GM19372 (cell line): ENCODE results near the gene KLHL18.
"Not testable (repeated sequence)": the region's sequence is repeated elsewhere in the genome, so short reads cannot be mapped to it uniquely, and the experiment has no call there.

Source experiments
- ATAC-seq: cut with Tn5 transposase; IDR thresholded peaks from one replicate; pipeline ENCODE4 v1.9.1; 2021; ENCODE audit warnings: mild to moderate bottlenecking, low read depth, moderate library complexity; ENCODE audit not compliant: unreplicated experiment

Gene KLHL18

DNA sequence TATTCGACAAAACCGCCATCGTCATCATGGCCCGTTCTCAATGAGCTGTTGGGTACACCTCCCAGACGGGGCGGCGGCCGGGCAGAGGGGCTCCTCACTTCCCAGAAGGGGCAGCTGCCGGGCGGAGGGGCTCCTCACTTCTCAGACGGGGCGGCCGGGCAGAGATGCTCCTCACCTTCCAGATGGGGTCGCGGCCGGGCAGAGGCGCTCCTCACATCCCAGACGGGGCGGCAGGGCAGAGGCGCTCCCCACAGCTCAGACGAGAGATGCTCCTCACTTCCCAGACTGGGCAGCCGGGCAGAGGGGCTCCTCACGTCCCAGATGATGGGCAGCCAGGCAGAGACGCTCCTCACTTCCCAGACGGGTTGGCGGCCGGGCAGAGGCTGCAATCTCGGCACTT, 26.5 kb downstream of the KLHL18 start:
- ATAC-seq: not testable (repeated sequence)

DNA sequence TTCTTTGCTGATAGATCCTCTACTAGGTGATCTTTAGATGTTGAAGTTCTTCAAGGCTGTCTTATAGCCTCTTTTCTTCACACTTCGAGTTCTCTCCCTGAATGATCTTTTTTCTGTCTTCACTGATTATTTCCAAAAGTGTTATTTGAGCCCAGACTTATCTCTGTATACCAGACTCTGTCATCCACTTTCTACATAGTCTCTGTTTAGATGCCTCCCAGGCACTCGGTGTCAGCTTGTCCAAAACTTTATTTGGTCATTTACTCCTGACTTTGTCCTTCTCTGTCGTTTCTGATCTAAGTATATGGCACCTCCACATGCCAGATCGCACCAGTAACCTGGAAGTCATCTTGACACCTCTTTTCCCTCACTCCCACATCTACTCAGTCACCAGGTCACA, 27.6 kb downstream of the KLHL18 start:
- no peak for ATAC-seq

DNA sequence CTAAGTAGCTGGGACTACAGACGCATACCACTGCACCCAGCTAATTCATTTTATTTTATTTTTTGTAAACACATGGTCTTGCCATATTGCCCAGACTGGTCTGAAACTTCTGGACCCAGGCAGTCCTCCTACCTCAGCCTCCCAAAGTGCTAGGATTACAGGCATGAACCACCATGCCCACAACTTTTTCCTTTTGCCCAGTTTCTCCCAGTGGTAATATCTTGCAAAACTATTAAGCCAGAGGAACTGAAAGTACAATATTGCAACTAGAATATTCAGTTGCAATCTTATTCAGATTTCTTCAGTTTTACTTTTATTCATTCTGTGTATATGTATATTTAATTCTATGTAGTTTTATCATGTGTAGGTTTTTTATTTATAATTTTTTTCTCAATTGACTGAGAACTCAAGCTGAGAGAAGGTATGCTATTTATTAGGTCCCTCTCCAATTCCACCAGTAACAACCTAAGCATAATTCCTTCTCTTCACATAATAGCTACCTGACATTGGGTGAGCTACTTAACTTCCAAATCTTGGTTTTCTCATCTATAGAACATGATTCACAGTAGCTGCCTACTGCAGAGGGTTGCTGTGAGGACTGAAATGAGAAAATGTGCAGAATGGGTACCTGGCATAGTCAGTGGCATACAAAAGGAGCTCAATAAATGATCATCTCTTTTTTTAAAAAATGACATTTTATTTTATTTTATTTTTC, 30.8 kb downstream of the KLHL18 start:
- no peak for ATAC-seq

DNA sequence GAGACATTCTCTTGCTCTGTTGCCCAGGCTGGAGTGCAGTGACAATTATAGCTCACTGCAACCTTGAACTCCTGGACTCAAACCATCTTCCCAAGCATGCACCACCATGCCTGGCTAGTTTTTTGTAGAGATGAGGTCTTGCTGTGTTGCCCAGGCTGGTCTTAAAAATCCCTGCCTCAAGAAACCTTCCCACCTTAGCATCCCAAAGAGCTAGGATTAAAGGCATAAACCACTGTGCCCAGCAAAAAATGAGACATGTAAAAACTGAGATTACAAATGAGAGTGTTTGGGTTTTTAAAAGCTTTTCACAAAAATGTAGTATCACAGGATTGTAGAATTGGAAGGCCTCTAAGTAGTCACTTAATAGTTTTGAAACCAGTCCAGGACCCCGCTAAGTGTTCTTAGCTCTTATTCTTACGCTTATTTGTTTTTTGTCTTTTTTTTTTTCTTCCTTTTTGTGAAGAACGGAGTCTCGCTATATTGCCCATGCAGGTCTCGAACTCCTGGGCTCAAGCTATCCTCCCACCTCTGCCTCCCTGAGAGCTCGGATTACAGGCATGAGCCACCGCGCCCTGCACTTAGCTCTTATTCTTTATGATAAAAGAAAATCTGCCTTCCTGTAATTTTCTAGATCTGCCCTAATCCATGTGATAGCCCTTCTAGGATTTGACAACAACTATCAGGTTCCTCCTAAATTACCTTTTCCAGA, 31.5 kb downstream of the KLHL18 start:
- ATAC-seq: no peak

DNA sequence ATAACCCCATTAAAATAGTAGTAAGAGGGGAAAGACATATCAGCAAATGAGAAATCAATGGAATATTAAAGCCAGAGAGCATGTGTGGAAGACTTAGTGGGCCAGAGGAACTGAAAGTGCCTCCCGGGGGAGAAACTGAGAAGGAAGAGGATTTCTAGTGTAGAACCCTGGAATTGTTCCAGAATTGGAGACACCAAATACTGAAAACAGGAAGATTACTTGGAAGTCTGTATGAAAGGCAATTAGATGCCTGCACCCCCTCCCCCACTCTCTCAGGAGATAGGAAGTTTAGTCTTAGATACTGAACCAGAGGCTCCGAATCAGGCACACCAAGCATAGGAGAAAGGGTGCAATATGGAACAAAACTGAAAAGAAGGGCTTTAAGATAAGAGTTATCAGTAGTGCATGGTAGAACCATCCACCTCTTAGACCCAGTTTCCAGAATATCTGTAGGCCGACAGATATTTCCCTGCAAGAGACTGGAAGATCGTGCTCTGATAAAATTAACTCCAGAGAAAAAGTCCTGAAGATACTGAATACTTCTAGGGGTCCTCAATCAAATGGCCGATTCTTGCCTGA, 32.4 kb downstream of the KLHL18 start:
- ATAC-seq: no peak

DNA sequence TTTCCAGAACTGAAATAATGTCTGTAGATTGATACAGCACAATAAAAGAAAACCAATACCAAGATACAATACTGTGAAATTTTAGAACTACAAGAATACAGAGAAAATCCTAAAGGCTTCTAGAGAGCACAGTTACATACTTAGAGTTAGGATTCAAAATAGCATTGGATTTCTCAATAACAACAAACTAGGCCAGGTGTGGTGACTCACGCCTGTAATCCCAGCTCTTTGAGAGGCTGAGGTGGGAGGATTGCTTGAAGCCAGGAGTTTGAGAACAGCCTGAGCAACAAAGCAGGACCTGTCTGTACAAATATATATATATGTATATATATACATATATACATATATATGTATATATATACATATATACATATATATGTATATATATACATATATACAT, 33.4 kb downstream of the KLHL18 start:
- ATAC-seq: not testable (repeated sequence)

DNA sequence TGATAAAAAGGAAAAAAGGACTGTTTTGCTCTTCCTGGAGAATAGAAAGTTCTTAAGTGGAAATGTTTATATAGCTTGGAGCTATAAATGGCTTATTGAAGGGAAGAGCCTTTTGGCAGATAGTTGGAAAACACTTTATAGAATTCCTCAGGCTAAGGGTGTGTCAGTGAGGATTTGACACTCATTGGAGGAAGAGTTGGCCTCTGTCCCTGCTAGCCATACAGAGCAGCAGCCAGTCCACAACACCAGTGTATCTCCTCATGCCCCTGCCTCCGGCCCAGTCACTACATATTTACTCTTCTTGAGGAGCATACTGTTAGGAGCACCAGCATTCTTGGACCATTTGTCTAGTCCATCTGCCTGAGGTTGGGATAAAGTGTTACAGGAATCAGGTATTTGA, 36.2 kb downstream of the KLHL18 start:
- ATAC-seq: no peak

DNA sequence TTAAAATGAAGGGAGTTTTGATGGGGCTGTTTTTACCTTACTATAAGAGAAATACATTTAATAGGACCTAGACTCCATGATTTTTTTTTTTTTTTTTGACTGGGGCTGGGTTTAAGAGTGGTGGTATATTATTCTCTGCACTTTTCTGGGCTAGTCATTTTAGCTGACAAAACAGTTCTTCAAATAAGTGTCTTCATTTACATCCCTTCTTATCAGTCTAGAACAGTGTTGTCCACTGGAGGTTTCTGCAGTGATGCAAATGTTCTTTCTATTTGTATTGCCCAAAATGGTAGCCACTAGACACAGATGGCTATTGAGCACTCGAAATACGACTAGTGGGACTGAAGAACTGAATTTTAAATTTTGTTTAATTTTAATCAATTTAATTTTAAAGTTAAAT, 37.2 kb downstream of the KLHL18 start:
- ATAC-seq: no peak

DNA sequence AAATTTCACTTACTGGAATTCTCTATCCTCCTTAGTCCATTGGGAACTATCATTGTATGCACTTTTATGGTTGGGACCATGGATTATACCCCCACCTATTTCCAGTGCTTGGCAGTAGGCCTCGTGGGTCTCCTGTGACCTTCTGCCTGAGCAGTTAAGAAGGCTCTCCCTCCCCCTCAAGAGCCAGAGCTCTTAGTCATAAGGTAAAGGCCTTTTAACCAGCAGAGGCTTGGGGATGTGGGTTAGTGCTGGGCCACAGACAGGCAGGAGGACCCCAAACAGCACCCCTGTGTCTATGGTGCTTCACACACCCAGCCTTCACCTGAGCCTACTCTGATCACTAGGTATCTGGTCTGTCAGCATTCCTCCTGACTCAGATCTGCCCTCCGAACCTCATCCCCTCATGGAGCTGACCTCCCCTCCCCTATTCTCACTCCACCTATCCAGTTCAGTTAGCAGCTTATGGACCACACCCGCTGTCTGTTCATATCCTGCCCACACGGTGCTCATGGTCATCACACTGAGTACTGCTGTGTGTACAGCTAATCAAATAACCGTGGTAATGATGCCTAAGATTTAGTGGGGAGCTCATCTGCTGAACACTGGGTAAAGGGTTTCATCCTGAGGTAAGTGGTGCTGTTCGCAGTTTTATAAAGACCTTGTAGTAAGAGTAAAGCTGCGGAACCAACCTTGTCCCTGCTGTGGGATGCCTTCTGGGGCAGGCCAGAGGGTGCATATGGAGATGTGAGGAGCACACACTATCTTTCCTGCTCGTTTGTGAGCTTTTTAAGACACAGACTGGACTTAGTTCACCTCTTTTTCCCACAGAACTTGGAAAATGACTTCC, 40.9 kb downstream of the KLHL18 start:
- ATAC-seq: no peak

DNA sequence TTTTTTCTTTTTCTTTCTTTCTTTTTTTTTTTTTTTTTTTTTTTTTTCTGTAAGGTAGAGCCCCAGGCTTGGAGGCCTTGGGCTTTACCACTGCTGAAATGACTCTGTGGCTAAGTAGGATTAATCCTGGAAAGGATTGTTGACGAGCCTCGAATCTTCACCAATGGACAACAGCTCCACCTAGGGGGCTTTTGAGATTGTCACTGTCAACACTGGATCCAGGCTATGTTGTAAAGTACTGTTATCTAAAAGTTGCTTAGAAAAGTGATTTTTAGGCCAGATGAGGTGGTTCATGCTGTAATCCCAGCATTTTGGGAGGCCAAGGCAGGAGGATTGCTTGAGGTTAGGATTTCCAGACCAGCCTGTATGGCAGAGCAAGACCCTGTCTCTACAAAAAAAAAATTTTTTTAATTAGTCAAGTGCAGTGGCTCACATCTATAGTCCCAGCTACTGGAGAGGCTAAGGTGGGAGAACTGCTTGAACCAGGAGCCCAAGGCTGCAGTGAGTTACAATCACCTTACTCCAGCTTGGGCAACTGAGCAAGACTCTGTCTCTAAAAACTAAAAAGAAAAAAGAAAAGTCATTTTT, 41.6 kb downstream of the KLHL18 start:
- ATAC-seq: no peak

DNA sequence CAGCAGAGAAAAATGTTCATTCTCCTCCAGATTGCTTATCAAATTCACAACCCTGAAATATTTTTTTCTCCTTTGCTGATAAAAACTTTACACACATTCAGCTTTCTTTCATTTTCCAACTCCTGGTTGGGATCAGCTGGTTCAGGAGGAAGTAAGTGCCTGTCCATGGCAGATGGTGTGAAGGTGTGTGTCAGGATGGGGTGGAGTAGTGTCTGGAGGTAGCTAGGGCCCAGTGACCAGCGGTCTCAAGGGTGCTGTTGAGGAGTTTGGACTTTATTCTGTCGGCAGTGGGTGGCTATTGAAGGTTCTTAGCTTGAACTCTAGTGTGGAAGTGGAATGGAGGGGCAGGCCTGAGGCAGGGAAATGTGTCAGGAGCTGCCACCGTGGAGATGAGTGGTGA, 51.2 kb downstream of the KLHL18 start:
- ATAC-seq: no peak

DNA sequence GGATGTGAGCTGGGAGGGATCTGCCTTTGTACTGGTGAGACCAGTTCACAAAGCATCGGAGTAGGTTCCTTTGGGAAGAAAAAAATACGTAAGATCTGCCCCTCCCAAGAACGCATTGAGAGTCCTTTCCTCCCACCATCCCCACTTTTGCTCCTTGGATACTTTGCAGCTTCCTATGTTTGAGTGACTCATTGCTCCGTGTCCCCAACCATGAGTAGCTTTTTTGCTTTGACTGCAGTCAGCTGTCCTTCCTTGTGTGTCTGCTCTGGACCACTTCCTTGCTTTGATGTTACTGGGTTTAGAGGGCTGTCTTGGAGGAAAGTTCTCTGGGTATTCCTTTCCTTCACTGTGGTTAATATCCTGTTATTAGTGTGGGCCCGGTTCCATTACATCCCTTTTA, 54.9 kb downstream of the KLHL18 start:
- no peak for ATAC-seq

DNA sequence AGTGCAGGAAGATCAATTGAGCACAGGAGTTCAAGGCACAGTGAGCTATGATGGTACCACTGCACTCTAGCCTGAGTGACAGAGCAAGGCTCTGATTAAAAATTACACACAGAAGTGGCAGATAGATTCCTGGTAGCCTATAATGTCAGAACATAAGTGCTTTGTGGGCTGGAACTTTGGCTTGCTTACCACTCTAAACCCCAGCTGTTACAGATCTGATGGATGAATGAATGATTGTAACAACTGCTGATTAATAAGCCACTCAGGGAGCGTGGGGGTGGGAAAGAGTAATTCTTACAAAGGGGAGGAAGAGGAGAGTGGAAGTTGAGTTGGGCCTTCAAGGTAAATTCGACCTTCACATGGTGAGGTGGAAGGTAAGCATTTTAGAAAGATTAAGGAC, 57.2 kb downstream of the KLHL18 start:
- ATAC-seq: no peak

DNA sequence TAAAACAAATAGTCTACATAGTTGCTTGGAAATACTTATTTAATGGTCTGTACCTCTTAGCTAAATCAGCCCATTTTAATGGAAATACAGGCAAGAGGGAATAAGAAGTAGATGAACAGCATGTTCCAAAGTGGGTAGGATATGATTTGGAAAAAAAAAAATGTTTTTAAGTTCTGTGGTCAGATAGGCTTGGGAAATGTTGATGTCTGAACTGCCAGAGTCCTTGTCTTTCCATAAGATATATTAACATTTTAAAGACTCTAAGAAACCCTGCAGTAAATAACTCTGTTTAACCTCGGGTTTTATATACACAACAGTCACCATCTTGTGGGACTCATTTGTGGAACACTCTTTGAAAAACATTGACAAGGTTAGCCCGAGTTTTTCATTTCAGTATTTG, 58.1 kb downstream of the KLHL18 start:
- no peak for ATAC-seq

DNA sequence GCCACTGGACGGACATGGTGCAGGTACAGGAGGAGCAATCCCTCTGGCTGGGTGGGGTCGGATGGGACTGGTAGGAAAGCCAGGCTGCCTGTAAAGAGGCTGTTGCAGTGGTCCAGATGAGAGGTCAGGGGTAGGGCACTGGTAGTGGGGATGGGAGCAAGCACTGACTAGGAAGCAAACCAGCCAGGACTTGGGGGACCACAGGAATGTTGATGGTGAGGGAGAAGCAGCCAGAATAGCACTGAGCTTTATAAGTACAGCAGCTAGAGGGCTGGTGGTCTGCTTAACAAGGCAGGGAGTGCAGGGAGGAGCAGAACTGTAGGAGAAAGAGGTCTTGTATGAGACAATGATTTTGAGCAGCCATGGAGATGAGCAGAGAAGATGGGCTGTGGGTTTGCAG, 59.4 kb downstream of the KLHL18 start:
- no peak for ATAC-seq

DNA sequence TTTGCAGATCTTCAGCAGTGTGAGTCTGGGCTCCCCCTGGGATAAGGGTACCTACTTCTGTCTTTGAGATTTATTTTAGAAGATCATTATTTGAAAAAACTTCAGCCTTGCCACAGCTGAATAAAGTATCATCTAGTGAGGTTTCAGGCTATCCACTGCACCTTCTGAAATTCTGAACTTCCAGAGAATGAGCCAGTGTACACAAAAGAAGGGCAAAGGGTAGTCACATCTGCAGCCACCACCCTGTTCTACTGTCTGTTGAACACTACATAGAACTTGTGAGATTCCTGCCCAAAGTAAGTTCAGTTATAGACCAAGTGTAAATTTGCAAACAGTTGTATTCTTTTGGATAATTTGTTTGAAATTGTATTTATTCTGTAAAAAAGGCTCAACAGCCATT, 60.1 kb downstream of the KLHL18 start:
- no peak for ATAC-seq

DNA sequence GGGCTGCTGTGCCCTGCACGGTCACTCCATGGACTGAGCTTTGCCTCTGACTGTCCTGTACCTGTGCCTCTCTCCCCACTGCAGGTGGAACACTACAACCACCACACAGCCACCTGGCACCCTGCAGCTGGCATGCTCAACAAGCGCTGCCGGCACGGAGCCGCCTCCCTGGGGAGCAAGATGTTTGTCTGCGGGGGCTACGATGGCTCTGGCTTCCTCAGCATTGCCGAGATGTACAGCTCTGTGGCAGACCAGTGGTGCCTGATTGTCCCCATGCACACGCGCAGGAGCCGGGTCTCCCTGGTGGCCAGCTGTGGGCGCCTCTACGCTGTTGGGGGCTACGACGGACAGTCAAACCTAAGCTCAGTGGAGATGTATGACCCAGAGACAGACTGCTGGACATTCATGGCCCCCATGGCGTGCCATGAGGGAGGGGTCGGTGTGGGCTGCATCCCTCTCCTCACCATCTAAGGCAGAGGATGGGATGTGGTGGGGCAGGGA, 60.8 kb downstream of the KLHL18 start:
- no peak for ATAC-seq

DNA sequence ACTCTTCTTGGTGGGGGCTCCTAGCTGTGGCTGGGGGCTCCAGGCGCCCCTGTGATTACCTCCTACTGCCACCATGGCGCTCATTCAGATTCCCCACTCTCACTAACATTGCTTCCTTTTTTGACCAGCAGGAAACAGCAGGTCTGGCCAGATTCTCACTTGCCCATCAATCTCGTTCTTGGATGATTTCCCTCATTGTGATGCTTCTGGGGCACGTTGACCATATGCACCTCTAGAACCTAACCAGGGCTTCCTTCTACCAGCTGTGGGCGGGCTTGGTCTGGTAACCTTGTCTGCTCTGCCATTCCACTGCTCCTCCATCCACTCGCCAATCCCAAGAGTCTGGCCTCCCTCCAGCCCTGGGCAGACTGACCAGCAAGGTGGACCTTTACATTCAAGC, 62.2 kb downstream of the KLHL18 start:
- ATAC-seq: no peak

DNA sequence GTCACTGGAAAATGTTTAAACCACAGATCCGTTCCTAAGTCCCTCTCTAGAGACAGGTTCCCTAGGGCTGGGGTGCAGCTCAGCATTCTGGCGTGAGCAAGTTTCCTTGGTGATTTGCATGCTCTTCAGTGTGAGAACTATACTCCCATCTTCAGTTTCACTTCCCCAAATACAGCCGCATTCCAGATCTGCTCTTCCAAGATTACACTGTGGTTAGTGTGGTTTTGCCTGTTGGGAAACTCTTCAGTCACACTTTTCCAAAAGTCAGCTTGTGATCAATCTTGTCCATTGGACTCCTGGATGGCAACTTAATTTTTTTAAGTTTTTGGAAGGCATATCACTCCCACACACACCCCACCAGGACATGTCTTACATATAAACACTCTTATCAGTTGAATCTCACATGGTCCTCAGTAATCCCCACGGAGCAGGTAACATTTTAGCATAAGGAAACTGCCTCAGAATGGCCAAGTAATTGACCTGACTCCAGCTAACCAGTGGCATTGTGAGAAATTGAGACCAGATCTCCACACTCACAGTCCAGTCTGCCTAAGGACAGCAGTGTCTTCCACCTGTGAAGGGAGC, 64.6 kb downstream of the KLHL18 start:
- no peak for ATAC-seq
